Neuronal stem cell (in vitro differentiated cells): ENCODE results near the gene RBM27.

Source experiments
- DNase-seq: peaks from one replicate; pipeline ENCODE4 v3.0.0-alpha.2; 2013; ENCODE audit warnings: low spot score
- H2AFZ ChIP-seq: one replicate; pipeline ENCODE4 v1.6.1; 2013; ENCODE audit warnings: mild to moderate bottlenecking, low read length, inconsistent platforms
- H2AK5ac ChIP-seq: 2 replicates; pipeline ENCODE4 v1.6.1; 2013; ENCODE audit warnings: low read depth, mild to moderate bottlenecking, inconsistent platforms, low read length, moderate library complexity, mixed read lengths
- H2BK120ac ChIP-seq: 2 replicates; pipeline ENCODE4 v1.6.1; 2013; ENCODE audit warnings: low read depth, mild to moderate bottlenecking, inconsistent platforms, low read length, moderate library complexity, mixed read lengths
- H2BK12ac ChIP-seq: one replicate; pipeline ENCODE4 v1.6.1; 2013; ENCODE audit warnings: low read length, inconsistent platforms
- H2BK15ac ChIP-seq: 2 replicates; pipeline ENCODE4 v1.6.1; 2013; ENCODE audit warnings: mild to moderate bottlenecking, low read length, inconsistent platforms, mixed read lengths
- H2BK5ac ChIP-seq: one replicate; pipeline ENCODE4 v1.6.1; 2013; ENCODE audit warnings: inconsistent platforms, mild to moderate bottlenecking, low read length, moderate library complexity
- H3K14ac ChIP-seq: one replicate; pipeline ENCODE4 v1.6.1; 2013; ENCODE audit warnings: low read length, inconsistent platforms
- H3K18ac ChIP-seq: 2 replicates; pipeline ENCODE4 v1.6.1; 2013; ENCODE audit warnings: low read length, inconsistent platforms
- H3K23ac ChIP-seq: 2 replicates; pipeline ENCODE4 v1.6.1; 2013; ENCODE audit warnings: low read depth, mild to moderate bottlenecking, mixed read lengths, low read length, inconsistent platforms; ENCODE audit not compliant: poor library complexity
- H3K27ac ChIP-seq: replicated peaks from 3 replicates; pipeline ENCODE4 v1.5.1; 2013; ENCODE audit warnings: low read length, inconsistent platforms
- H3K27me3 ChIP-seq, 3 experiments: 2 replicates each; pipeline ENCODE4 v1.6.1; 2013; ENCODE audit warnings: low read length in 3 of 3, mild to moderate bottlenecking in 2 of 3, inconsistent platforms in 1 of 3, low read depth in 1 of 3, mixed read lengths in 1 of 3, moderate library complexity in 1 of 3; ENCODE audit not compliant: control insufficient read depth in 3 of 3, insufficient read depth in 3 of 3
- H3K36me3 ChIP-seq, 2 donors: replicated peaks in 1 of 2; 2 replicates each; pipeline ENCODE4 v1.6.1; 2013; ENCODE audit warnings: low read length in 2 of 2; ENCODE audit not compliant: control insufficient read depth in 2 of 2, insufficient read depth in 2 of 2
- H3K4ac ChIP-seq: 2 replicates; pipeline ENCODE4 v1.6.1; 2013; ENCODE audit warnings: inconsistent platforms, mild to moderate bottlenecking, low read length, moderate library complexity
- H3K4me1 ChIP-seq, 2 donors: 1 replicate in 1 of 2; 2 replicates in 1 of 2; pipeline ENCODE4 v1.6.1; 2013; ENCODE audit warnings: low read length in 2 of 2, low read depth in 1 of 2; ENCODE audit not compliant: control insufficient read depth in 2 of 2, insufficient read depth in 1 of 2
- H3K4me2 ChIP-seq: one replicate; pipeline ENCODE4 v1.6.1; 2013; ENCODE audit warnings: mild to moderate bottlenecking, low read length, inconsistent platforms; ENCODE audit not compliant: insufficient read depth, poor library complexity, severe bottlenecking
- H3K4me3 ChIP-seq, 2 donors: 2 replicates each; pipeline ENCODE4 v1.5.1; 2013; ENCODE audit warnings: low read length in 2 of 2, mild to moderate bottlenecking in 2 of 2, inconsistent platforms in 1 of 2, moderate library complexity in 1 of 2
- H3K79me1 ChIP-seq: one replicate; pipeline ENCODE4 v1.6.1; 2013; ENCODE audit warnings: low read depth, mild to moderate bottlenecking, inconsistent platforms, low read length, moderate library complexity
- H3K9ac ChIP-seq: one replicate; pipeline ENCODE4 v1.6.1; 2013; ENCODE audit warnings: mild to moderate bottlenecking, low read depth, low read length, inconsistent platforms; ENCODE audit not compliant: poor library complexity
- H3K9me3 ChIP-seq, 2 donors: replicated peaks in 1 of 2; 2 replicates each; pipeline versions ENCODE3 to v1.6.1; 2013; ENCODE audit warnings: low read length in 2 of 2, mild to moderate bottlenecking in 2 of 2, inconsistent platforms in 1 of 2, low read depth in 1 of 2, mixed read lengths in 1 of 2, moderate library complexity in 1 of 2; ENCODE audit not compliant: control insufficient read depth in 2 of 2, insufficient read depth in 1 of 2
- H4K8ac ChIP-seq: one replicate; pipeline ENCODE4 v1.6.1; 2013; ENCODE audit warnings: low read depth, mild to moderate bottlenecking, inconsistent platforms, low read length, moderate library complexity
- H4K91ac ChIP-seq: one replicate; pipeline ENCODE4 v1.6.1; 2013; ENCODE audit warnings: low read length, low read depth, mild to moderate bottlenecking, inconsistent platforms; ENCODE audit not compliant: poor library complexity
- WGBS, 2 donors: extraction: QIAGEN DNeasy Blood & Tissue Kit; methylation state at CpG; one replicate each; pipeline ENCODE4 v1.1.7; 2013; ENCODE audit warnings: missing lambda C conversion rate in 2 of 2, mixed read lengths in 1 of 2; ENCODE audit not compliant: insufficient read length in 2 of 2, insufficient replicate concordance in 1 of 2; ENCODE audit errors: extremely low coverage in 2 of 2; 5-methylcytosine and 5-hydroxymethylcytosine counted together

Gene RBM27

GRCh38 chr5:146240951-146241350 lies 37.5 kb downstream of the RBM27 start:
- H3K14ac ChIP-seq = no peak overlapping the region
- no peak overlapping the region for H2AK5ac ChIP-seq
- no peak overlapping the region for H3K4me2 ChIP-seq
- H2AFZ ChIP-seq = no peak overlapping the region
- no peak overlapping the region for H2BK5ac ChIP-seq
- no peak overlapping the region for H3K27ac ChIP-seq
- no peak for DNase-seq
- no peaks in the 10 kb centered on the region for H3K9me3 ChIP-seq
- no peak overlapping the region for H2BK120ac ChIP-seq
- H3K23ac ChIP-seq = no peak overlapping the region
- no peaks in the 10 kb centered on the region for H3K79me1 ChIP-seq
- H3K18ac ChIP-seq = no peak overlapping the region
- H3K4ac ChIP-seq = no peak overlapping the region
- H3K27me3 ChIP-seq = no peaks in the 10 kb centered on the region
- no peak overlapping the region for H4K91ac ChIP-seq
- no peak overlapping the region for H3K9ac ChIP-seq
- no CpG with 5 or more reads among the region's 2 CpGs for WGBS, 2 donors
- H3K4me3 ChIP-seq = no peak overlapping the region
- peaks cover 8 to 88% of the 10 kb centered on the region in 2 donors for H3K36me3 ChIP-seq
- H2BK12ac ChIP-seq = no peak overlapping the region
- H4K8ac ChIP-seq = no peak overlapping the region
- H3K4me1 ChIP-seq = no peaks in the 10 kb centered on the region
- no peak overlapping the region for H2BK15ac ChIP-seq

GRCh38 chr5:146243247-146243646 lies 39.8 kb downstream of the RBM27 start:
- H2AFZ ChIP-seq = no peak overlapping the region
- H4K8ac ChIP-seq = no peak overlapping the region
- no peak overlapping the region for H2BK5ac ChIP-seq
- no peak overlapping the region for H3K14ac ChIP-seq
- H3K18ac ChIP-seq = no peak overlapping the region
- H3K27ac ChIP-seq = no peak overlapping the region
- no peak overlapping the region for H2BK12ac ChIP-seq
- H3K4ac ChIP-seq = no peak overlapping the region
- H3K27me3 ChIP-seq = no peaks in the 10 kb centered on the region
- no peak overlapping the region for H3K23ac ChIP-seq
- H2AK5ac ChIP-seq = no peak overlapping the region
- no peaks in the 10 kb centered on the region for H3K79me1 ChIP-seq
- DNase-seq = no peak
- H3K9me3 ChIP-seq = no peaks in the 10 kb centered on the region
- no peak overlapping the region for H3K9ac ChIP-seq
- H2BK120ac ChIP-seq = no peak overlapping the region
- H3K4me2 ChIP-seq = no peak overlapping the region
- H4K91ac ChIP-seq = no peak overlapping the region
- no CpG with 5 or more reads among the region's 3 CpGs for WGBS, 2 donors
- no peak overlapping the region for H3K4me3 ChIP-seq
- H2BK15ac ChIP-seq = no peak overlapping the region
- H3K36me3 ChIP-seq = peaks cover 5 to 70% of the 10 kb centered on the region in 2 donors
- H3K4me1 ChIP-seq = no peaks in the 10 kb centered on the region

DNA sequence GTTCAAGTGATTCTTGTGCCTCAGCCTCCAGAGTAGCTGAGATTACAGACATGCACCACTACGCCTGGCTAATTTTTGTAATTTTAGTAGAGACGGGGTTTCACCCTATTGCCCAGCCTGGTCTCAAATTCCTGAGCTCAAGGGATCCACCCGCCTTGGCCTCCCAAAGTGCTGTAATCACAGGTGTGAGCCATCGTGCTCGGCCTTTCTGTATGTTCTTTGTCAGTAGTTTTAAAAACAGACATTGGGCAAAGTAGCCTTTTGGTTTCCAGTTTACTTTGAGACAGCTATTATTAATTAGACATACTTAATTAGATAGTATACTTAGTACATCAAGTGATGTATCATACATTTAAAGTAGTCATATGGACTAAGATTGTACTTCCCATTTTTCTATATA lies 45.2 kb downstream of the RBM27 start:
- Histone ChIP-seq H3K27me3 (no peaks in the 10 kb centered on the region), H4K8ac (no peak overlapping the region), H2AK5ac (no peak overlapping the region), H2BK12ac (no peak overlapping the region), H3K4me1 (no peaks in the 10 kb centered on the region), H3K4ac (no peak overlapping the region), H3K9ac (no peak overlapping the region), H2BK5ac (no peak overlapping the region), H3K4me3 (no peak overlapping the region), H3K18ac (no peak overlapping the region), H3K27ac (no peak overlapping the region), H4K91ac (no peak overlapping the region), H2BK120ac (no peak overlapping the region), H2BK15ac (no peak overlapping the region), H3K23ac (no peak overlapping the region), H3K9me3 (no peaks in the 10 kb centered on the region), H3K79me1 (no peaks in the 10 kb centered on the region), H2AFZ (no peak overlapping the region), H3K36me3 (peaks cover 5 to 63% of the 10 kb centered on the region in 2 donors), H3K14ac (no peak overlapping the region), H3K4me2 (no peak overlapping the region)
- WGBS, 2 donors = no CpG with 5 or more reads among the region's 5 CpGs
- DNase-seq = no peak

GRCh38 chr5:146249801-146250200 lies 46.4 kb downstream of the RBM27 start:
- Histone ChIP-seq H3K23ac (no peak overlapping the region), H2AFZ (no peak overlapping the region), H3K9me3 (no peaks in the 10 kb centered on the region), H4K91ac (no peak overlapping the region), H2BK5ac (no peak overlapping the region), H3K4me3 (no peak overlapping the region), H3K36me3 (peaks cover 6 to 62% of the 10 kb centered on the region in 2 donors), H2BK15ac (no peak overlapping the region), H3K4ac (no peak overlapping the region), H3K79me1 (no peaks in the 10 kb centered on the region), H2AK5ac (no peak overlapping the region), H3K18ac (no peak overlapping the region), H2BK12ac (no peak overlapping the region), H2BK120ac (no peak overlapping the region), H3K27ac (no peak overlapping the region), H3K27me3 (no peaks in the 10 kb centered on the region), H3K14ac (no peak overlapping the region), H3K9ac (no peak overlapping the region), H3K4me2 (no peak overlapping the region), H3K4me1 (no peaks in the 10 kb centered on the region), H4K8ac (no peak overlapping the region)
- no CpG with 5 or more reads among the region's 4 CpGs for WGBS, 2 donors
- DNase-seq = no peak
